Endodermal cell (in vitro differentiated cells): ENCODE data around the gene FGF14. TPM values are rescaled to one million over a fixed set of nuclear protein-coding genes. Genes with fewer than 3 reads are reported as not detected.
A peak's percentile ranks its signal among the peaks of the same experiment; 100 is the strongest.

ENCODE experiments used
- DNase-seq: peaks from one replicate; pipeline ENCODE4 v3.0.0-alpha.2; 2017
- H3K27ac ChIP-seq: 2 replicates; pipeline ENCODE4 v1.5.1; 2013; ENCODE audit warnings: mild to moderate bottlenecking, low read depth, low read length, moderate library complexity
- H3K27me3 ChIP-seq: 2 replicates; pipeline ENCODE4 v1.6.1; 2013; ENCODE audit warnings: mild to moderate bottlenecking, low read length, moderate library complexity; ENCODE audit not compliant: insufficient read depth, control insufficient read depth, poor library complexity, severe bottlenecking
- H3K36me3 ChIP-seq: 2 replicates; pipeline ENCODE4 v1.7.0; 2013; ENCODE audit warnings: mild to moderate bottlenecking, low read length, moderate library complexity; ENCODE audit not compliant: control insufficient read depth, insufficient read depth
- H3K4me1 ChIP-seq: one replicate; pipeline ENCODE4 v1.7.0; 2013; ENCODE audit warnings: low read length; ENCODE audit not compliant: control insufficient read depth, insufficient read depth
- H3K4me3 ChIP-seq: 2 replicates; pipeline ENCODE4 v1.5.1; 2013; ENCODE audit warnings: mild to moderate bottlenecking, low read length, moderate library complexity
- H3K9ac ChIP-seq: 2 replicates; pipeline ENCODE4 v1.6.1; 2013; ENCODE audit warnings: mild to moderate bottlenecking, low read length, moderate library complexity; ENCODE audit not compliant: poor library complexity, severe bottlenecking; ENCODE audit errors: extremely low read depth
- H3K9me3 ChIP-seq: 2 replicates; pipeline ENCODE4 v1.6.1; 2013; ENCODE audit warnings: mild to moderate bottlenecking, low read length, moderate library complexity; ENCODE audit not compliant: control insufficient read depth
- H3K27ac Mint-ChIP-seq: 2 replicates; pipeline ENCODE4 v1.8.0; 2020; ENCODE audit warnings: mixed read lengths
- H3K27me3 Mint-ChIP-seq: 2 replicates; pipeline ENCODE4 v1.8.0; 2021; ENCODE audit warnings: mild to moderate bottlenecking, mixed read lengths; ENCODE audit not compliant: insufficient read depth
- H3K36me3 Mint-ChIP-seq: 2 replicates; pipeline ENCODE4 v1.8.0; 2020; ENCODE audit warnings: low read depth, mixed read lengths
- H3K4me1 Mint-ChIP-seq: 2 replicates; pipeline ENCODE4 v1.8.0; 2020; ENCODE audit warnings: mixed read lengths
- H3K4me3 Mint-ChIP-seq: 2 replicates; pipeline ENCODE4 v1.8.0; 2020; ENCODE audit warnings: mild to moderate bottlenecking, moderate library complexity, mixed read lengths
- H3K9me3 Mint-ChIP-seq: 2 replicates; pipeline ENCODE4 v1.8.0; 2020; ENCODE audit warnings: mild to moderate bottlenecking, mixed read lengths
- CTCF ChIP-seq: fragments of 200-600 bp; sonication (generic); conservative IDR thresholded peaks from 2 replicates; pipeline ENCODE4 v1.5.0; 2021; ENCODE audit warnings: antibody characterized with exemption, mild to moderate bottlenecking
- WGBS, 2 experiments: methylation state at CpG; one replicate each; pipeline versions ENCODE4 v1.1.5 to v1.1.7; 2013; ENCODE audit warnings: missing lambda C conversion rate in 2 of 2, mixed read lengths in 1 of 2; ENCODE audit not compliant: insufficient coverage in 1 of 2, insufficient read length in 1 of 2; 5-methylcytosine and 5-hydroxymethylcytosine counted together
- total RNA-seq, 2 donors: library from RNA; stranded (reverse); fragmentation: NEBNext Ultra II Directional in 1 of 2; extraction: Animal tissue kit (Norgen Biotek cat#: 25700) in 1 of 2; gene quantifications; 2 replicates in 1 of 2; 3 replicates in 1 of 2; pipeline ENCODE4 v1.2.1, GENCODE V29; 2021

FGF14 gene
- total RNA-seq, 2 donors from 2014 or later: 0.15 to 0.26 TPM

- no peak overlapping the region for H3K27ac ChIP-seq
- no peak overlapping the region for H3K9ac ChIP-seq
- H3K4me3 Mint-ChIP-seq: no peak overlapping the region
- no peak for DNase-seq
- H3K4me3 ChIP-seq: no peak overlapping the region
- no peaks in the 10 kb centered on the region for H3K9me3 ChIP-seq
- H3K9me3 Mint-ChIP-seq: no peaks in the 10 kb centered on the region
- peaks cover 11% of the 10 kb centered on the region for H3K27me3 Mint-ChIP-seq
- peaks cover 19% of the 10 kb centered on the region for H3K27me3 ChIP-seq
- no peaks in the 10 kb centered on the region for H3K4me1 ChIP-seq
- H3K36me3 Mint-ChIP-seq: no peaks in the 10 kb centered on the region
- no peak overlapping the region for H3K27ac Mint-ChIP-seq
- 100% methylated on average over 1 of the region's 1 CpG; no CpG with 5 or more reads in 1 of the 2 experiments for WGBS, 2 experiments
- TF ChIP-seq CTCF: no peak
- H3K4me1 Mint-ChIP-seq: no peaks in the 10 kb centered on the region
- no peaks in the 10 kb centered on the region for H3K36me3 ChIP-seq
Observed at GRCh38 chr13:101792189-101792588, 609.7 kb downstream of the FGF14 start.

GRCh38 chr13:101785858-101786257 is 616.0 kb downstream of the FGF14 start:
- Histone ChIP-seq H3K27ac (no peak overlapping the region), H3K9me3 (no peaks in the 10 kb centered on the region), H3K4me3 (no peak overlapping the region), H3K27me3 (peaks cover 31% of the 10 kb centered on the region), H3K36me3 (no peaks in the 10 kb centered on the region), H3K9ac (no peak overlapping the region), H3K4me1 (no peaks in the 10 kb centered on the region)
- H3K4me3 Mint-ChIP-seq: no peak overlapping the region
- H3K27ac Mint-ChIP-seq: no peak overlapping the region
- peak; percentile 84 for TF ChIP-seq CTCF
- H3K4me1 Mint-ChIP-seq: no peaks in the 10 kb centered on the region
- no peaks in the 10 kb centered on the region for H3K9me3 Mint-ChIP-seq
- WGBS, 2 experiments: 30% methylated on average over 1 of the region's 1 CpG; no CpG with 5 or more reads in 1 of the 2 experiments
- DNase-seq: peak; percentile 85
- H3K27me3 Mint-ChIP-seq: peaks cover 16% of the 10 kb centered on the region
- no peaks in the 10 kb centered on the region for H3K36me3 Mint-ChIP-seq

- DNase-seq: no peak
- Histone ChIP-seq H3K27ac (no peak overlapping the region), H3K36me3 (no peaks in the 10 kb centered on the region), H3K9ac (no peak overlapping the region), H3K4me3 (no peak overlapping the region), H3K4me1 (no peaks in the 10 kb centered on the region), H3K9me3 (no peaks in the 10 kb centered on the region), H3K27me3 (peaks cover 32% of the 10 kb centered on the region)
- TF ChIP-seq CTCF: no peak
- H3K27me3 Mint-ChIP-seq: peaks cover 17% of the 10 kb centered on the region
- H3K4me1 Mint-ChIP-seq: no peaks in the 10 kb centered on the region
- no peak overlapping the region for H3K27ac Mint-ChIP-seq
- H3K9me3 Mint-ChIP-seq: no peaks in the 10 kb centered on the region
- no peak overlapping the region for H3K4me3 Mint-ChIP-seq
- no peaks in the 10 kb centered on the region for H3K36me3 Mint-ChIP-seq
Observed at GRCh38 chr13:101784313-101784712, 617.5 kb downstream of the FGF14 start.
